MCF 10A (cell line): ENCODE measurements around the gene SH3PXD2B. TPM values are rescaled to one million over a fixed set of nuclear protein-coding genes. Genes with fewer than 3 reads are reported as not detected.

Experiments
- BruUV-seq: library from RNA; stranded (reverse); fragments of 400-500 nt; replicated peaks from 2 replicates; lab custom pipeline; 2021; lab: Mats Ljungman, UMichigan
- CTCF ChIA-PET: fragments of 300-600 bp; sonication (Branson Sonifier 250); formaldehyde crosslinking; extraction: SDS; loops from one replicate; lab custom pipeline; 2021; ENCODE audit warnings: antibody characterized with exemption, inconsistent platforms; lab: Yijun Ruan, JAX
- POLR2A ChIA-PET: fragments of 300-600, 350-650 bp; sonication (Branson Sonifier 250); formaldehyde crosslinking; extraction: SDS; loops from one replicate; lab custom pipeline; 2020; ENCODE audit warnings: antibody characterized with exemption, inconsistent platforms; lab: Yijun Ruan, JAX
- DNase-seq: peaks from one replicate; pipeline ENCODE4 v3.0.0-alpha.2; 2018; ENCODE audit not compliant: unreplicated experiment
- H3K27ac Mint-ChIP-seq: one replicate; pipeline ENCODE4 v1.8.0; 2022; ENCODE audit warnings: mild to moderate bottlenecking, low read depth, mixed read lengths; ENCODE audit not compliant: unreplicated experiment
- H3K27me3 Mint-ChIP-seq: one replicate; pipeline ENCODE4 v1.8.0; 2022; ENCODE audit warnings: mixed read lengths; ENCODE audit not compliant: insufficient read depth, unreplicated experiment
- H3K36me3 Mint-ChIP-seq: one replicate; pipeline ENCODE4 v1.8.0; 2022; ENCODE audit warnings: mild to moderate bottlenecking, moderate library complexity, mixed read lengths; ENCODE audit not compliant: insufficient read depth, unreplicated experiment
- H3K4me1 Mint-ChIP-seq: one replicate; pipeline ENCODE4 v1.8.0; 2022; ENCODE audit warnings: mixed read lengths; ENCODE audit not compliant: insufficient read depth, unreplicated experiment
- H3K4me3 Mint-ChIP-seq: one replicate; pipeline ENCODE4 v1.8.0; 2022; ENCODE audit warnings: mild to moderate bottlenecking, moderate library complexity, mixed read lengths; ENCODE audit not compliant: unreplicated experiment
- H3K9me3 Mint-ChIP-seq: one replicate; pipeline ENCODE4 v1.8.0; 2022; ENCODE audit warnings: mixed read lengths; ENCODE audit not compliant: unreplicated experiment
- intact Hi-C: fragments of 100-400 bp; cut with micrococcal nuclease; formaldehyde crosslinking; loops from 2 replicates; pipeline ENCODE4 v1.14.1; 2022
- total RNA-seq: library from RNA; stranded (reverse); gene quantifications from 2 replicates; pipeline ENCODE4 v1.2.3, GENCODE V29; 2022
- TF ChIP-seq, protein P1 (sequence below): fragments of 200-600 bp; IDR thresholded peaks from one replicate; pipeline ENCODE4 v1.8.0; 2022; ENCODE audit warnings: antibody characterized with exemption, mild to moderate bottlenecking; ENCODE audit not compliant: unreplicated experiment

The SH3PXD2B gene
- total RNA-seq, 1 experiment from 2014 or later = 34.1 TPM

DNA sequence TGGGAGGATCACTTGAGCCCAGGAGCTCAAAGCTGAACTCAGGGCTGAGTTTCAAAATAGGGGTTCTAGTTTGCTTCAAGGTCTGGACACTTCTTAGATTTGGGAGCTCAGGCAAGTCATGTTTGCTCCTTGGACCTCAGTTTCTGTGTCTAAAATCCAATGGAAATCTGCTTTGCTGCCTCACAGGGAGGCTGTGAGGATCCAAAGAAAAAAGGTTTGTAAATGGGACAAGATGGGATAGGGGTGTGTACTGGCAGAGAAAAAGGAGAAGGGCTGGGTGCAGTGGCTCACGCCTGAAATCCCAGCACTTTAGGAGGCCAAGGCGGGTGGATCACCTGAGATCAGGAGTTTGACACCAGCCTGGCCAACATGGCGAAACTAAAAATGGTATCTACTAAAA is 39.6 kb upstream of the SH3PXD2B start:
- CTCF ChIA-PET = interaction anchor here (0.6 to 4.2 kb wide), 6 partner anchors 14 to 323 kb away, joined by 3 to 24 read pairs (median 3); no protein-coding TSS in a partner anchor
- H3K36me3 Mint-ChIP-seq = no peaks in the 10 kb centered on the region
- H3K4me1 Mint-ChIP-seq = no peaks in the 10 kb centered on the region
- no peak overlapping the region for H3K4me3 Mint-ChIP-seq
- TF ChIP-seq, protein P1, sequence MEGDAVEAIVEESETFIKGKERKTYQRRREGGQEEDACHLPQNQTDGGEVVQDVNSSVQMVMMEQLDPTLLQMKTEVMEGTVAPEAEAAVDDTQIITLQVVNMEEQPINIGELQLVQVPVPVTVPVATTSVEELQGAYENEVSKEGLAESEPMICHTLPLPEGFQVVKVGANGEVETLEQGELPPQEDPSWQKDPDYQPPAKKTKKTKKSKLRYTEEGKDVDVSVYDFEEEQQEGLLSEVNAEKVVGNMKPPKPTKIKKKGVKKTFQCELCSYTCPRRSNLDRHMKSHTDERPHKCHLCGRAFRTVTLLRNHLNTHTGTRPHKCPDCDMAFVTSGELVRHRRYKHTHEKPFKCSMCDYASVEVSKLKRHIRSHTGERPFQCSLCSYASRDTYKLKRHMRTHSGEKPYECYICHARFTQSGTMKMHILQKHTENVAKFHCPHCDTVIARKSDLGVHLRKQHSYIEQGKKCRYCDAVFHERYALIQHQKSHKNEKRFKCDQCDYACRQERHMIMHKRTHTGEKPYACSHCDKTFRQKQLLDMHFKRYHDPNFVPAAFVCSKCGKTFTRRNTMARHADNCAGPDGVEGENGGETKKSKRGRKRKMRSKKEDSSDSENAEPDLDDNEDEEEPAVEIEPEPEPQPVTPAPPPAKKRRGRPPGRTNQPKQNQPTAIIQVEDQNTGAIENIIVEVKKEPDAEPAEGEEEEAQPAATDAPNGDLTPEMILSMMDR = no peak
- intact Hi-C loops = no loop called here
- no TSS peak for BruUV-seq
- peaks cover 19% of the 10 kb centered on the region for H3K27me3 Mint-ChIP-seq
- H3K27ac Mint-ChIP-seq = no peak overlapping the region
- H3K9me3 Mint-ChIP-seq = no peaks in the 10 kb centered on the region
- POLR2A ChIA-PET = interaction anchor here (0.7 to 1.0 kb wide), 2 partner anchors 39 to 279 kb away, joined by 3 read pairs; no protein-coding TSS in a partner anchor
- DNase-seq = no peak

DNA sequence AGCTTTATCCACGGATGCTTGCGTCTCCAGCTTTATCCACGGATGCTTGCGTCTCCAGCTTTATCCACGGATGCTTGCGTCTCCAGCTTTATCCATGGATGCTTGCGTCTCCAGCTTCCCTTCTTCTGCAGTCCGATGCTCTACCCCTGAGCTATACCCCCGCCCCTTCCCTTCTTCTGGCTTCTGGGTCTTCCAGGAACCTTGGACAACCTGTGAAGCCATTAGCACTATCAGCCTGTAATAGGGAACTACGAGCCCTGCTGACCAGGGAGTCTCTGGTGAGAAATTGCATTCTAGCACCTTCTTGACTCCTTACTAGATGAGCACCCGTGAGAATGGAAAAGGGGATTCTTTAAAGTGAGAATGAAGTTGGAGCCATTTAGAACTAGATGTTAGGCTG is 39.1 kb upstream of the SH3PXD2B start:
- H3K4me1 Mint-ChIP-seq = no peaks in the 10 kb centered on the region
- no TSS peak for BruUV-seq
- CTCF ChIA-PET = interaction anchor here (0.6 to 4.2 kb wide), 6 partner anchors 14 to 324 kb away, joined by 3 to 24 read pairs (median 3); no protein-coding TSS in a partner anchor

DNA sequence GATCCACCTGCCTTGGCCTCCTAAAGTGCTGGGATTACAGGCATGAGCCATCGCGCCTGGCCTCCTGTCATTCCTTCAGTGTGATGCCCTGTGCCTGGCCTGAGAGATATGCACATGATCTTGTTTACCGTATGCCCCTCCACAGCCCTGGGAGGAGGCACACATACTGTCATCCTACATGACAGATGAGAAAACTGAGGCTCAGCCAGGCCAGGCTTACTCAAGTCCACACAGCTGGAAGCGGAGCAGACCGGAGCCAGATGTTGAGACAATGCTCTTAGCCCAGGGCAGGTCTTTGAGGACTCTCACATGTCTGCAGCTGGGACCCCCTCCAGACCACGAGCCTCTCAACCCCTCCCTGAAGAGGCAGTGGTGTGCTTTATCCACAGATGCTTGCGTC is 38.7 kb upstream of the SH3PXD2B start:
- peaks cover 19% of the 10 kb centered on the region for H3K27me3 Mint-ChIP-seq
- intact Hi-C loops = no loop called here
- H3K9me3 Mint-ChIP-seq = no peaks in the 10 kb centered on the region
- ChIA-PET POLR2A (no interaction called here), CTCF (interaction anchor here (0.6 to 4.2 kb wide), 4 partner anchors 13 to 1077 kb away, joined by 3 to 24 read pairs (median 4); no protein-coding TSS in a partner anchor)
- H3K4me3 Mint-ChIP-seq = no peak overlapping the region
- DNase-seq = no peak
- H3K27ac Mint-ChIP-seq = no peak overlapping the region
- H3K36me3 Mint-ChIP-seq = no peaks in the 10 kb centered on the region
- no peaks in the 10 kb centered on the region for H3K4me1 Mint-ChIP-seq
- BruUV-seq = no TSS peak
- TF ChIP-seq, protein P1 = no peak

More for the DNA sequence above, 39.1 kb upstream of the SH3PXD2B start:
- no peaks in the 10 kb centered on the region for H3K9me3 Mint-ChIP-seq
- intact Hi-C loops = no loop called here
- POLR2A ChIA-PET = interaction anchor here (0.7 to 1.0 kb wide), 2 partner anchors 40 to 279 kb away, joined by 3 read pairs; no protein-coding TSS in a partner anchor
- no peak overlapping the region for H3K4me3 Mint-ChIP-seq
- TF ChIP-seq, protein P1 = no peak
- H3K27me3 Mint-ChIP-seq = peaks cover 19% of the 10 kb centered on the region
- no peak for DNase-seq
- no peaks in the 10 kb centered on the region for H3K36me3 Mint-ChIP-seq
- no peak overlapping the region for H3K27ac Mint-ChIP-seq

DNA sequence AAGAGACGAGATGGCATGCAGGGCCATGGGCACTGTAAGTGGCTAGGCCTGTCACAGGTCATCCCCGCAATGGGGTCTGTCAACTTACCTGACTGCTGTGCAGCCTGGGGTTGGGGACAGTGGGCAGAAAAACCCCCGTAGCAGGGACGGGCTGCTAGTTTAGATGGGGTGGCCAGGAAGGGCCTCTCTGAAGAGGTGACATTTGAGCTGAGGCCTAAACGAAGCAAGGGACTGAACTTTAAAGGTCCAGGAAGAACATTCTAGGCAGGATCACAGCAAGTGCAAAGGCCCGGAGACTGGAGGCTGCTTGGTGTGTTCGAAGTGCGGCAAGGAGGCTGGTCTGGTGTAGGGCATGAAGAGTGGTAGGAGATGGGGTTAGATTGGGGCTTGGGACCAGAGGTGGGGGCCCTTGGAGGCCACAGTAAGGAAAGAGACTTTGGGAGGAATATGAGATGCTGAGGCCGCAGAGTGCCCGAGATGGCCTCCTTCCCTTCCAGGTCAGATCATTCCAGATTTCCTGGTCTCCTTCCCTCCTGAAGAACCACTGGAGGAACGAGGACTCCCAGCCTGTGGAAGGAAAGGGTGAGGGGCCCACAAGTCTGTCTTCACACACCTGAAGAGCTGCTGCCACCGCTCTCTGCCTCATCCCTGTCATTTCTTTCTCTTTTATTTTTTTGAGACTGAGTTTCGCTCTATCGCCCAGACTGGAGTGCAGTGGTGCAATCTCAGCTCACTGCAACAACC is 37.9 kb upstream of the SH3PXD2B start:
- DNase-seq = no peak
- TF ChIP-seq, protein P1 = no peak
- H3K27me3 Mint-ChIP-seq = peaks cover 19% of the 10 kb centered on the region
- no peaks in the 10 kb centered on the region for H3K36me3 Mint-ChIP-seq
- no peaks in the 10 kb centered on the region for H3K9me3 Mint-ChIP-seq
- H3K27ac Mint-ChIP-seq = no peak overlapping the region
- intact Hi-C loops = no loop called here
- H3K4me1 Mint-ChIP-seq = no peaks in the 10 kb centered on the region
- POLR2A ChIA-PET = interaction anchor here (0.8 kb wide), 1 partner anchor 43 kb away, joined by 3 read pairs; no protein-coding TSS in a partner anchor
- CTCF ChIA-PET = interaction anchor here (0.6 to 4.2 kb wide), 2 partner anchors 13 to 1076 kb away, joined by 5 to 24 read pairs; no protein-coding TSS in a partner anchor
- H3K4me3 Mint-ChIP-seq = no peak overlapping the region
- no TSS peak for BruUV-seq
